OCI-LY1 (cell line): ENCODE measurements around the gene FRMD1.

ENCODE experiments used
- EZH2 ChIP-seq: fragments of 200-600 bp; sonication (generic), shearing (Covaris generic); IDR thresholded peaks from 2 replicates; pipeline ENCODE4 v1.8.0; 2017; ENCODE audit warnings: borderline replicate concordance, mixed run types, mild to moderate bottlenecking, antibody characterized with exemption, low read length, moderate library complexity, mixed read lengths
- TF ChIP-seq, protein P1 (sequence below): fragments of 200-600 bp; sonication (generic), shearing (Covaris generic); IDR thresholded peaks from 2 replicates; pipeline ENCODE4 v1.5.1; 2017; ENCODE audit warnings: mild to moderate bottlenecking, antibody characterized with exemption, low read length, moderate library complexity, mixed read lengths

- TF ChIP-seq, protein P1, sequence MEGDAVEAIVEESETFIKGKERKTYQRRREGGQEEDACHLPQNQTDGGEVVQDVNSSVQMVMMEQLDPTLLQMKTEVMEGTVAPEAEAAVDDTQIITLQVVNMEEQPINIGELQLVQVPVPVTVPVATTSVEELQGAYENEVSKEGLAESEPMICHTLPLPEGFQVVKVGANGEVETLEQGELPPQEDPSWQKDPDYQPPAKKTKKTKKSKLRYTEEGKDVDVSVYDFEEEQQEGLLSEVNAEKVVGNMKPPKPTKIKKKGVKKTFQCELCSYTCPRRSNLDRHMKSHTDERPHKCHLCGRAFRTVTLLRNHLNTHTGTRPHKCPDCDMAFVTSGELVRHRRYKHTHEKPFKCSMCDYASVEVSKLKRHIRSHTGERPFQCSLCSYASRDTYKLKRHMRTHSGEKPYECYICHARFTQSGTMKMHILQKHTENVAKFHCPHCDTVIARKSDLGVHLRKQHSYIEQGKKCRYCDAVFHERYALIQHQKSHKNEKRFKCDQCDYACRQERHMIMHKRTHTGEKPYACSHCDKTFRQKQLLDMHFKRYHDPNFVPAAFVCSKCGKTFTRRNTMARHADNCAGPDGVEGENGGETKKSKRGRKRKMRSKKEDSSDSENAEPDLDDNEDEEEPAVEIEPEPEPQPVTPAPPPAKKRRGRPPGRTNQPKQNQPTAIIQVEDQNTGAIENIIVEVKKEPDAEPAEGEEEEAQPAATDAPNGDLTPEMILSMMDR: peak; percentile 32; the same call in 1 of the 2 replicates
- no peak for TF ChIP-seq EZH2
Observed at GRCh38 chr6:168071620-168072019, 7.4 kb downstream of the FRMD1 start.
